Gastroesophageal sphincter (tissue), 4 donors: ENCODE measurements around the gene NUDT9. TPM values are rescaled to one million over a fixed set of nuclear protein-coding genes. Genes with fewer than 3 reads are reported as not detected.
A peak's percentile ranks its signal among the peaks of the same experiment; 100 is the strongest.
"Not testable (repeated sequence)": the region's sequence is repeated elsewhere in the genome, so short reads cannot be mapped to it uniquely, and the experiment has no call there.

Experiments
- ATAC-seq: fragments of 150-250 bp; one replicate; pipeline ENCODE4 v1.9.1; 2016; ENCODE audit warnings: mild to moderate bottlenecking, moderate library complexity
- H3K27ac ChIP-seq, 4 donors: fragments of 200-600 bp; sonication (generic) in 3 of 4; 1 replicate in 3 of 4; 2 replicates in 1 of 4; pipeline ENCODE4 v1.5.1; 2016 to 2019
- H3K27me3 ChIP-seq: fragments of 200-600 bp; sonication (generic); one replicate; pipeline ENCODE4 v1.5.1; 2019
- H3K36me3 ChIP-seq, 2 donors: fragments of 200-600 bp; sonication (generic); one replicate each; pipeline ENCODE4 v1.5.1; 2019; ENCODE audit warnings: control low read depth in 1 of 2
- H3K4me1 ChIP-seq, 3 donors: fragments of 200-600 bp; sonication (generic); 1 replicate in 2 of 3; 2 replicates in 1 of 3; pipeline ENCODE4 v1.5.1; 2016 to 2019; ENCODE audit warnings: control low read depth in 2 of 3
- H3K4me3 ChIP-seq, 2 donors: fragments of 200-600 bp; sonication (generic); one replicate each; pipeline ENCODE4 v1.5.1; 2019; ENCODE audit warnings: mild to moderate bottlenecking in 1 of 2, moderate library complexity in 1 of 2
- H3K9me3 ChIP-seq, 3 donors: fragments of 200-600 bp; sonication (generic); one replicate each; pipeline ENCODE4 v1.5.1; 2017 to 2019; ENCODE audit warnings: control low read depth in 2 of 3
- CTCF ChIP-seq, 4 experiments: fragments of 200-600 bp in 2 of 4; fragments of 450-650 bp in 2 of 4; sonication (generic) in 1 of 4; IDR thresholded peaks; one replicate each; pipeline ENCODE4 v1.5.1; 2017 to 2019; ENCODE audit warnings: antibody characterized with exemption in 4 of 4, mild to moderate bottlenecking in 2 of 4, moderate library complexity in 2 of 4
- EP300 ChIP-seq: sonication (generic); formaldehyde crosslinking; IDR thresholded peaks from one replicate; pipeline ENCODE4 v1.6.1; 2017; ENCODE audit warnings: antibody characterized with exemption, mild to moderate bottlenecking
- POLR2A ChIP-seq, 2 donors: fragments of 450-650 bp; IDR thresholded peaks; one replicate each; pipeline ENCODE4 v1.6.1; 2017; ENCODE audit warnings: antibody characterized with exemption in 2 of 2, mild to moderate bottlenecking in 2 of 2, moderate library complexity in 1 of 2
- POLR2AphosphoS5 ChIP-seq: sonication (generic); formaldehyde crosslinking; IDR thresholded peaks from one replicate; pipeline ENCODE4 v1.6.1; 2017; ENCODE audit warnings: antibody characterized with exemption
- WGBS, 2 donors: methylation state at CpG; one replicate each; pipeline ENCODE4 v1.1.5; 2018; ENCODE audit warnings: low coverage in 1 of 2; 5-methylcytosine and 5-hydroxymethylcytosine counted together
- total RNA-seq, 4 donors: library from RNA; depleted of rRNA; stranded (reverse); fragments of >200 nt; gene quantifications; one replicate each; pipeline ENCODE4 v1.1.0, GENCODE V29; 2016

NUDT9 gene
- total RNA-seq, 4 donors from 2014 or later: 19.3 to 26.7 (median 22.8) TPM

GRCh38 chr4:87392183-87392582, 30.2 kb upstream of the NUDT9 start:
- H3K27me3 ChIP-seq: no peaks in the 10 kb centered on the region
- no peak overlapping the region for H3K4me3 ChIP-seq
- peaks cover 0 to 39% (median 0%) of the 10 kb centered on the region in 3 donors for H3K4me1 ChIP-seq
- ATAC-seq: no peak
- no peak for TF ChIP-seq CTCF (IDR thresholded peaks at IDR 0.05)
- TF ChIP-seq EP300: no peak
- no peak for TF ChIP-seq POLR2A (IDR thresholded peaks at IDR 0.05)
- no peak for TF ChIP-seq POLR2AphosphoS5
- H3K27ac ChIP-seq: peak overlapping the region in 3 of 4 donors; percentile 87 to 92 (median 90)
- no peaks in the 10 kb centered on the region for H3K36me3 ChIP-seq
- 86 to 88% methylated on average over 3 of the region's 3 CpGs for WGBS, 2 donors
- peaks cover 0 to 5% (median 0%) of the 10 kb centered on the region in 3 donors for H3K9me3 ChIP-seq

- not testable (repeated sequence) for H3K36me3 ChIP-seq, H3K27me3 ChIP-seq, H3K4me3 ChIP-seq, H3K4me1 ChIP-seq, ATAC-seq, H3K27ac ChIP-seq, H3K9me3 ChIP-seq
- 88 to 91% methylated on average over 6 to 9 of the region's 23 CpGs for WGBS, 2 donors
These were observed 27.3 kb upstream of the NUDT9 start for GRCh38 chr4:87395073-87395472.

GRCh38 chr4:87395851-87396250, 26.5 kb upstream of the NUDT9 start:
- not testable (repeated sequence) for H3K36me3 ChIP-seq, H3K27me3 ChIP-seq, H3K4me3 ChIP-seq, H3K9me3 ChIP-seq, ATAC-seq, H3K27ac ChIP-seq, H3K4me1 ChIP-seq
- WGBS, 2 donors: 100% methylated on average over 3 of the region's 20 CpGs; no CpG with 5 or more reads in 1 of the 2 donors

- H3K9me3 ChIP-seq: no peaks in the 10 kb centered on the region
- ATAC-seq: no peak
- no peaks in the 10 kb centered on the region for H3K4me1 ChIP-seq
- WGBS, 2 donors: 60% methylated on average over 1 of the region's 3 CpGs; no CpG with 5 or more reads in 1 of the 2 donors
- no peak overlapping the region for H3K27ac ChIP-seq
- H3K4me3 ChIP-seq: no peak overlapping the region
- no peaks in the 10 kb centered on the region for H3K27me3 ChIP-seq
- H3K36me3 ChIP-seq: no peaks in the 10 kb centered on the region
- TF ChIP-seq POLR2A (IDR thresholded peaks at IDR 0.05): no peak
- TF ChIP-seq EP300: no peak
- no peak for TF ChIP-seq CTCF (IDR thresholded peaks at IDR 0.05)
- no peak for TF ChIP-seq POLR2AphosphoS5
These were observed 23.2 kb upstream of the NUDT9 start for GRCh38 chr4:87399148-87399547.

GRCh38 chr4:87399954-87400353, 22.4 kb upstream of the NUDT9 start:
- Histone ChIP-seq H3K4me1 (no peaks in the 10 kb centered on the region), H3K27ac (no peak overlapping the region), H3K36me3 (no peaks in the 10 kb centered on the region), H3K27me3 (no peaks in the 10 kb centered on the region), H3K4me3 (no peak overlapping the region), H3K9me3 (no peaks in the 10 kb centered on the region)
- TF ChIP-seq EP300: no peak
- TF ChIP-seq POLR2AphosphoS5: no peak
- no peak for TF ChIP-seq POLR2A (IDR thresholded peaks at IDR 0.05)
- TF ChIP-seq CTCF (IDR thresholded peaks at IDR 0.05): no peak
- ATAC-seq: no peak
- WGBS, 2 donors: no CpG with 5 or more reads among the region's 1 CpG

- not testable (repeated sequence) for ATAC-seq, H3K4me1 ChIP-seq
- WGBS, 2 donors: 67 to 75% methylated on average over 1 of the region's 1 CpG
These were observed 18.6 kb upstream of the NUDT9 start for GRCh38 chr4:87403732-87404131.

More at GRCh38 chr4:87403732-87404131, 18.6 kb upstream of the NUDT9 start:
- not testable (repeated sequence) for H3K27ac ChIP-seq, H3K4me3 ChIP-seq, H3K36me3 ChIP-seq, H3K27me3 ChIP-seq, H3K9me3 ChIP-seq
